CD4-positive, alpha-beta T cell treated with Interleukin-10 for 1 hour (primary cell): ENCODE measurements around the gene CYYR1.
"Not testable (repeated sequence)": the region's sequence is repeated elsewhere in the genome, so short reads cannot be mapped to it uniquely, and the experiment has no call there.

Source experiments
- DNase-seq: peaks from one replicate; pipeline ENCODE4 v3.0.0-alpha.2; 2020

CYYR1 gene

GRCh38 chr21:26487981-26488480 is 85.1 kb downstream of the CYYR1 start:
- DNase-seq, result no peak

- no peak for DNase-seq
Measured at GRCh38 chr21:26473471-26473870, 99.6 kb downstream of the CYYR1 start.

DNA sequence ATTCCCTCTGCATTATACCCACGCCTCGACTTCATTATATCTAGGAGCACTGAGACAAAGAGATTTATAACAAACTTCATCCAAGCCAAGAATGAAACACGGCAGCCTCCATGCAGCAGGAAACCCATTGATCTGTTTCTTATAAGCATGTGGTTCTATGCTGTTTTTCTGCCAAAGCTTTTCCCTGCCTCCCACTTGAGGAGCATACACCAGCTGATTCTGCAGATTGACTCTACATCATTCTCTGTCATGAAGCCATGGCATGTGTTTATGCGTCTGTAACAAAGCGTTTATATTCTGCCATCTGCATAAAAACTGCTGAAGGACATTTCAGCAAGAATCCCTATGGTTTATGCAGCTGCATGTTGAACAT is 102.0 kb downstream of the CYYR1 start:
- no peak for DNase-seq

DNA sequence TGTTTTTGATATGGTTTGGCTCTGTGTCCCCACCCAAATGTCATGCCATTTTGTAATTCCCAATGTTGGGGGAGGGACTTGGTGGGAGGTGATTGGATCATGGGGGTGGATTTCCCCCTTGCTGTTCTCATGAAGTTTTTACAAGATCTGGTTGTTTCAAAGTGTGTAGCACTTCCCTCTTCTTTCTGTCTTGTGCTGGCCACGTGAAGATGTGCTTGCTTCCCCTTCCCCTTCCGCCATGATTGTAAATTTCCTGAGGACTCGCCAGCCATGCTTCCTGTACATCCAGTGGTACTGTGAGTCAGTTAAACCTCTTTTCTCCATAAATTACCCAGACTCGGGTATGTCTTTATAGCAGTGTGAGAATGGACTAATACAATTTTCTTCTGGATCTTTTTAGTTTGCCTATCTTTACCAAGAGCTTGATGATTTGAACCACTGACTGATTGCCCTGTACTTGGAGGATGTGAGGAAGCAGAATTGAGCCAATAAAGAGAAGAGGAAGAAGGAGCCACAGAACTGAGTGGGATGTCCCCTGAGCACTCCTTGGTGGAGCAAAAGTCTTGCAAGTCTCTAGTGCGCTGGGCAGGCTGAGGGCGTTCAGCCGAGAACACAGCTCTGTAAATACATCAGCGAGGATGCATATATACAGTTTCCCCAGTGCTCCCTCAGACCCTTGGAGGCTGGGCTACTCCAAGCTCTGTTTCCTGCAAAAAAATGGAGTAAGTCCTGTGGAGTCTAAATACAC is 102.6 kb downstream of the CYYR1 start:
- DNase-seq, result no peak

DNA sequence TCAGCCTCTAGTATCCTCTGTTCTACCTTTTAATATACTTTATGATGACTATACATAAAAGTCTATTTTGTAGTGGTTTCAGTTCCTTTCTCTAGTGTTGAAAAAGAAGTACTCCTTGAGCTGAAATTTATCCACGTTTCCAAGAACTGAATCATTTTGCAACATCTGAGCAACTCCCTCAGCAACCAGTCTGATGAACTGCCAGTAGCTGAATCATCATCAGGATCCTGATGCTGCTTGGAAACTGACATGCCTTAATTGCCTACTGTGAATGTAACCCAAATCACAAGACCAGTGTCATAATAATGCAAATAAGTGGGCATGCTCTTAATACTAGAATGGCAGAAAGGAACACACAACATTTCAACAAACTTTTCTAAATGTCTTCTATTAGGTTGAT is 103.3 kb downstream of the CYYR1 start:
- no peak for DNase-seq

DNA sequence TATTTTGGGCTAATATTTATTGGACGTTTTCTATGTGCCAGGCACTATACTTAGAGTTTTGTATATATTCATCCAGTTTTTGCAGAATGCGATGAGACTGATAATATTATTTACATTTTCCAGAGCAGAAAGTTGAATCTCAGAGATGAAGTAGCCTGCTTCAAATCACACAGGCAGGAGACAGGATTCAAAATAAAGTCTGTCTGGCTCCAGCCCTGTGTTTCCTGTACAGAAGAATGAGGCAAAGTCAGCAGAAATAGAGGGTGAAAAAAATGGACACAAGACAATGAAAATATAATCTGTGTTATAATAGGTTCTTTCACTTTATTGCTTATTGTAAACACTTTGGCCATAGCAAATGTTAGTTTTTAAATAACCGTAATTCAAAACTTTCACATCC is 107.2 kb downstream of the CYYR1 start:
- DNase-seq, result no peak

GRCh38 chr21:26461500-26461899 is 111.6 kb downstream of the CYYR1 start:
- no peak for DNase-seq

DNA sequence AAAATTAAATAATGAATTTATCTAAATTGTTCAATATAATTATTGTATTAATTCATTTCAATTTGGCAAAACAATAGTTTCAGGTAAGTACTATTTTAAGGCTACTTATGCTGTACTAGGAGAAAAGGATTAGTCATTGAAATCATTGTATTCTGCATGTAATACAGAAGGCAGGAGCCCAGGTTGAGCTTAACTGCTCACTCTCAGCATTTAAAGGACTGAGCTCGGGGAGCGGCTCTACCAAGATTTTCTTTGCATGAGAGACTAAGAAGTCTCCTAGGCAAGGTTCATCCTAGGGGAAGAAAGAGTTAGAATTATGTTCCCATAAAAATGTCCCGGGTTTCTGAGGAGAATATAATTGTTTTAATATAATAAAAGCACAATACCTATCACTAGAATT is 112.5 kb downstream of the CYYR1 start:
- DNase-seq, result no peak

DNA sequence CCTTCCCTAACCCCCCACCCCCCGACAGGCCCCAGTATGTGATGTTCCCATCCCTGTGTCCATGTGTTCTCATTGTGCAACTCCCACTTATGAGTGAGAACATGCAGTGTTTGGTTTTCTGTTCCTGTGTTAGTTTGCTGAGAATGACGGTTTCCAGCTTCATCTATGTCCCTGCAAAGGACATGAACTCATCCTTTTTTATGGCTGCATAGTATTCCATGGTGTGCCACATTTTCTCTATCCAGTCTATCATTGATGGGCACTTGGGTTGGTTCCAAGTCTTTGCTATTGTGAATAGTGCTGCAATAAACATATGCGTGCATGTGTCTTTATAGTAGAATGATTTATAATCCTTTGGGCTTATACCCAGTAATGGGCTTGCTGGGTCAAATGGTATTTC is 114.2 kb downstream of the CYYR1 start:
- not testable (repeated sequence) for DNase-seq

- no peak for DNase-seq
Measured at GRCh38 chr21:26457817-26458216, 115.3 kb downstream of the CYYR1 start.

- no peak for DNase-seq
Measured at GRCh38 chr21:26453267-26453666, 119.8 kb downstream of the CYYR1 start.

DNA sequence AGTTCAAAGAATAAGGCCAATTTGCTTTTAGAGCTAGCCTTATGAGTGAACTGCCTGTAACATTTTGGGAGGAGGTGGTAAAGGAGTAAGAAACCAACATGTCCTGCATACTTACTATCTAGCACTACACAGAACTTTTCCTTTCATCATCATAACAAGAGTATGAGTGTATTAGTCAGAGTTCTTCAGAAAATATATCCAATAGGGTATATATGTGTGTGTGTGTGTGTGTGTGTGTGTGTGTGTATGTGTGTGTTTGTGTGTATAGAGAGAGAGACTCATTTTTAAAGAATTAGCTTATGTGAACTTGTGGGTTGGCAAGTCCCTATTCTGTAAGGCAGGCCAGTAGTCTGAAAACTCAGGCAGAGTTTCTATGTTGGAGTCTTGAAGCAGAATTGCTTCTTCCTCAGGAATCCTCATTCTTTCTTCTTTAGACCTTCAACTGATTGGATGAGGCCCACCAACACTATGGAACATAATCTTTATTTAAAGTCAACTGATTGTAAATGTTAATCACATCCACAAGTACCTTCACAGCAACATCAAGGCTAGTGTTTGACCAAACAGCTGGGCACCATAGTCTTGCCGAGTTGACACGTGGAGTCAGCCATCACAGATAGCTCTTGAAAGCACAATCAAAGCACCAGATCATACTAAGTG is 121.9 kb downstream of the CYYR1 start:
- DNase-seq, result no peak

GRCh38 chr21:26449161-26449560 is 123.9 kb downstream of the CYYR1 start:
- DNase-seq, result no peak

GRCh38 chr21:26448751-26449150 is 124.3 kb downstream of the CYYR1 start:
- no peak for DNase-seq

DNA sequence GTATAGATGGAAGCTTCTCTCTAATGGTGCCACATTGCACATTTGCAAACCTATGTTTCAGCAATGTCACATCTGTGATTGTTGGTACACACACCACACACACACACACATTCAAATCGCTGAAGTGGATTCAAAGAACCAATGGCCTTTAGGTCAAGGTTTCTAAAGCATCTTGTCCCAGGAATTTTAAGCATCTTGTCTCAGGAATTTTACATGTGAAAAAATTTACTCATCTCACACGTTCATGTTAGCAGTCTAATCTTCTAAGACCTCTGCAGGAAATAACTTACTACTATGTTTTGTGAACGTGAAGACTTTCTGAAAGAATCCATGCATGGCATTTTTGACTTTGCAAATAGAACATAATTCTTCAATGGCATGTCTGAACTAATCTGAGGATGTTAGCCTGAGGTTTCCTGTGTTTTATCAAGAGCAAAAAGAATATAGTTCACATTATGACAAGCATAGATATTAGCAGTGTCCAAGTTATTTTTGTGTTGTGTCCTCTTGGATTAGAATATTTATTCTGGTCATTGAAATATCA is 125.1 kb downstream of the CYYR1 start:
- DNase-seq, result no peak

DNA sequence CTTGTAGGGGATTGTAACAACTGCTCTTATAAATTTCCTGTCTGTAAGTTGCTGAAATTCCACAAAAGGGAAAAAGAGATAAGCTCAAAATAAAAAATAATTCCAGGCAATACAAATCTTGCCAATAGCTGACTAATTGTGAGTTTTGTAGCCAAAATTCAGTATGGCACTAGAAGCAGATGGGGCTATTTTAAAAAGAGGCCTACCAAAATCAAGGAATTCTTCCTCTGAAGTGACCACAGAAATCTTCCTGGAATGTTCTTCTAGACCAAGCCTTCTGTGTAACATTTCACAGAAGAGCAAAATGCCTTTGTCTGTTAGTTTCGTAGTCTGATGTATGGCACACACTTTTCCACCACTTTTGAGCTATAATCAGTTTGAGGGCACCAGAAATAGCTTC is 127.6 kb downstream of the CYYR1 start:
- no peak for DNase-seq

GRCh38 chr21:26444646-26445045 is 128.4 kb downstream of the CYYR1 start:
- no peak for DNase-seq

GRCh38 chr21:26443867-26444266 is 129.2 kb downstream of the CYYR1 start:
- no peak for DNase-seq

GRCh38 chr21:26443291-26443690 is 129.8 kb downstream of the CYYR1 start:
- DNase-seq, result no peak

- DNase-seq, result no peak
Measured at GRCh38 chr21:26441149-26441548, 131.9 kb downstream of the CYYR1 start.

GRCh38 chr21:26438976-26439375 is 134.1 kb downstream of the CYYR1 start:
- no peak for DNase-seq

GRCh38 chr21:26437326-26438009 is 135.6 kb downstream of the CYYR1 start:
- DNase-seq, result no peak

GRCh38 chr21:26433386-26433785 is 139.7 kb downstream of the CYYR1 start:
- no peak for DNase-seq

- no peak for DNase-seq
Measured at GRCh38 chr21:26432410-26432809, 140.7 kb downstream of the CYYR1 start.
